GM12875 (cell line): Measurements from ENCODE around the gene SGK1.

Experiments used
- H3K4me3 ChIP-seq: one replicate; pipeline ENCODE4 v1.5.1; 2011; ENCODE audit warnings: low read depth, low read length, control low read depth
- TF ChIP-seq, protein P1 (sequence below): IDR thresholded peaks from 2 replicates; pipeline ENCODE4 v1.5.1; 2011; ENCODE audit warnings: low read depth, mild to moderate bottlenecking, control low read depth, inconsistent platforms, low read length, moderate library complexity, borderline replicate concordance; ENCODE audit not compliant: insufficient read depth

The SGK1 gene

DNA sequence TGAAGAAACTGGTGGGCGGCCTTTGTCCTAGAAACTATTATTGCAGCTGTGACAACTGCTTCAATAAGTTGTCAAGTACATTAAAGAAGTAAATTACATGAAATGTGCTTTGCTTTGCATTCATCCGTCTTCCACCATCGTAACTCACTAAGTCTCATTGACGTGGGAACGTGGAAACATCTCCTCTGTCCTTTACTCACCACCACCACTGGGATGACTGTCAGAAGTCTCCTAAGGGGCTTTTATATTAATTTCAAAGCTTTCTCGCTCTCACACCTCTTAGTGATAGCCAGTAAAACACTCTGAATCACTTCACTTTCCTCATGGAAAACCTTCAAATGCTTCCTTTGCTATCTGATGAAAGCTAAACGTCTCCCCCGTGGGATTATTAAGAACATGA is 153.6 kb downstream of the SGK1 start:
- no peak overlapping the region for H3K4me3 ChIP-seq
- TF ChIP-seq, protein P1, sequence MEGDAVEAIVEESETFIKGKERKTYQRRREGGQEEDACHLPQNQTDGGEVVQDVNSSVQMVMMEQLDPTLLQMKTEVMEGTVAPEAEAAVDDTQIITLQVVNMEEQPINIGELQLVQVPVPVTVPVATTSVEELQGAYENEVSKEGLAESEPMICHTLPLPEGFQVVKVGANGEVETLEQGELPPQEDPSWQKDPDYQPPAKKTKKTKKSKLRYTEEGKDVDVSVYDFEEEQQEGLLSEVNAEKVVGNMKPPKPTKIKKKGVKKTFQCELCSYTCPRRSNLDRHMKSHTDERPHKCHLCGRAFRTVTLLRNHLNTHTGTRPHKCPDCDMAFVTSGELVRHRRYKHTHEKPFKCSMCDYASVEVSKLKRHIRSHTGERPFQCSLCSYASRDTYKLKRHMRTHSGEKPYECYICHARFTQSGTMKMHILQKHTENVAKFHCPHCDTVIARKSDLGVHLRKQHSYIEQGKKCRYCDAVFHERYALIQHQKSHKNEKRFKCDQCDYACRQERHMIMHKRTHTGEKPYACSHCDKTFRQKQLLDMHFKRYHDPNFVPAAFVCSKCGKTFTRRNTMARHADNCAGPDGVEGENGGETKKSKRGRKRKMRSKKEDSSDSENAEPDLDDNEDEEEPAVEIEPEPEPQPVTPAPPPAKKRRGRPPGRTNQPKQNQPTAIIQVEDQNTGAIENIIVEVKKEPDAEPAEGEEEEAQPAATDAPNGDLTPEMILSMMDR = no peak

DNA sequence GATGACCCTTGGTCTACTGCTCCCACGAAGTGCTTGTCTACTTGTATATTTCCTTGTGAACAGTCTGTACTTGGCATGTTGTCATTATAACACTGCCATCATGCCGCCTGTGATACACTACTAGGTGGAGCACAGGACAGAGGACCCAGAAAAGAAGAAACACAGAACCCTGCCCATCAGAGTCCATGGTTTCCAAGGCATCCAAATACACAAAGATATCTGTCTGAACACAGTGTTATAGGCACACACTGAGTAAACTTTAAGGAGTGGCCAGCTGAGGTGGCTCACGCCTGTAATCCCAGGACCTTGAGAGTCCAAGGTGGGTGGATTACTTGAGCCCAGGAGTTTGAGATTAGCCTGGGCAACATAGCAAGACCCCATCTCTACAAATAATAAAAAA is 155.0 kb downstream of the SGK1 start:
- TF ChIP-seq, protein P1 = no peak
- H3K4me3 ChIP-seq = no peak overlapping the region

DNA sequence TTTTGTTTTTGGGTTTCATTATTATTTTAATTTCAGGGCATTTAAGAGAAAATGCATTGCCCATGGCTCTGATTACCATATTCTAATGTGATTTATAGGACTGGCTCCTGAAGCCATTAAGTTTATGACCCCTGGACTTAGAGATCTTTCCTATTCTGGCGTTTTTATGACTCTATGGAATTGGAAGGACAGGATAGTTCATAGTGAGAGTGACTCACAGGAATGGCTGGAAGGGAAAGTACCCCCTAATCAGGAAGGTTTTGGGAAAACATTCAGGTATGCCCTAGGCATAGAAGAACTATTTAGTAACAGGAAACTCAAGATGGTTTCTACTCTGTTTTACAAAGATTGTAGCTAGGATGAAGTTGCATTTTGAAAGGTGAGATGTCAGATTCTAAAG is 156.9 kb downstream of the SGK1 start:
- TF ChIP-seq, protein P1 = no peak
- H3K4me3 ChIP-seq = no peak overlapping the region

DNA sequence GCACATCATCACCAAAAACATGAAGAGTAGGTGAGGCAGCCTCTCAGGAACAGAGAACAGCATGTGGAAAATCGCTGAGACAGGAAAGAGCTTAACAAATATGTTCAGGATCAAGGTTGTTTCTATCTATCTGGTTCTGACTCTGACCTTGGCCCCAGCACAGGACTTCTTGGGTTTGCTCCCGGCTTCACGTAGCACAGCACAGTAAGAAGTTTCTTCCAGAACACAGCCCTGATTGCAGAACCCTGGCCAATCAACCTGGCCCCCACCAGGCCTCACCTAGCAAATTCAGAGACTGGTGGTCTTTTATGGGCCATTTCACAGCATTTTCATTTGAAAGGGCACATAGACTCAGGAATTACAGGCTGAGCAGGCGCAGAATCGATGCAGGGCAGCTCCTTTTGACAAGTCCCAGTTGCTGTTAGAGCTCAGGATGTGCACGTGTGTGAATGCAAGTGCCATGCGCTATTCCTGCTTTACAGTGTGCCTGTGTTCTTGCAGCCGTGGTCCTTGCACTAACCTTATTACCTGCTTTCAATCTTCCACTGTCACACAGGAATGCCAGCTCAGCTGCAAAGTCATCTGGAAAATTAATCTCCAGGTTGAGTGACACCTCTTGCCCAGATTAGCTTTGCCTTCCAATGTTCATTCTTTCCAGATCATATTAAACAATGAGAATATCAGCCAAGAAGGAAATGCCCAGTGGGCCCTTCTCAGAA is 165.0 kb downstream of the SGK1 start:
- H3K4me3 ChIP-seq = no peak overlapping the region
- TF ChIP-seq, protein P1 = no peak

DNA sequence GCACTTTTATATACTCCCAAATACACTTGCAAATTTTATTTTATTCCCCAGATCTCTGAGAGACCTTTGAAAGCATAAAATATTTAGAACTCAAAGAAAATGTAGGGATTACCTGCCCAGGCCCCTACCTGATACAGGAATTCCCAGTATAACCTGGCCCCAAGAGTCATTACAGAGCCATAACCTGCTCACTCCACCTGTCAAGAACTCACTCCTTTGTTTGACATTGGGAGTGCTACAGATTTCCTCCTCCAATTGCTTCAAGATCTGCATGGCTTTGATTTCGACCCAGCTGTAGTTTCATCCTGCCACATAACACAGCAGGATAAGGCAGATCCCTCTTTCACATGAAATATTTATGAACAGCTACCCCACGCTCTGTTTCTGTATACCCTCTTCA is 169.3 kb downstream of the SGK1 start:
- no peak overlapping the region for H3K4me3 ChIP-seq
- TF ChIP-seq, protein P1 = no peak

DNA sequence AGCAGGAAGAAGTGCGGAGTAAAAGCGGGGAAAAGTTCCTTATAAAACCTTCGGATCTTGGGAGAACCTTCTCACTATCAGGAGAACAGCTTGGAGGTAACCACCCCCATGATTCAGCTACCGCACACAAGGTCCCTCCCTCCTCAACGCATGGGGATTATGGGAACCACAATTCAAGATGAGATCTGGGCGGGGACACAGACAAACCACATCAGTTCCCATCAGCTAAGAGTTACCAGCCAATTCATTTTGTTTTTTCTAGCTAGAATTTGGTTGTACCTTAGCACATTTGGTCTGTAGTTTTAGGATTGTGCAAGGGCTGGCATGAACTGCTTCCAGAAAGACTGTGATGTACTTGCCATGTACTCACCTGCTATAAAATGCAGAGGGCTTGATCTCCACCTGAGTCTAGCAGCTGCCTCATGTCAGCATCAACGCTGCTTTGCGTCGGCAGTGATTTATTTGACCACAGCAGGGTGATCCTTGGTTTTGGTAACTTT is 170.8 kb downstream of the SGK1 start:
- TF ChIP-seq, protein P1 = no peak
- no peak overlapping the region for H3K4me3 ChIP-seq

DNA sequence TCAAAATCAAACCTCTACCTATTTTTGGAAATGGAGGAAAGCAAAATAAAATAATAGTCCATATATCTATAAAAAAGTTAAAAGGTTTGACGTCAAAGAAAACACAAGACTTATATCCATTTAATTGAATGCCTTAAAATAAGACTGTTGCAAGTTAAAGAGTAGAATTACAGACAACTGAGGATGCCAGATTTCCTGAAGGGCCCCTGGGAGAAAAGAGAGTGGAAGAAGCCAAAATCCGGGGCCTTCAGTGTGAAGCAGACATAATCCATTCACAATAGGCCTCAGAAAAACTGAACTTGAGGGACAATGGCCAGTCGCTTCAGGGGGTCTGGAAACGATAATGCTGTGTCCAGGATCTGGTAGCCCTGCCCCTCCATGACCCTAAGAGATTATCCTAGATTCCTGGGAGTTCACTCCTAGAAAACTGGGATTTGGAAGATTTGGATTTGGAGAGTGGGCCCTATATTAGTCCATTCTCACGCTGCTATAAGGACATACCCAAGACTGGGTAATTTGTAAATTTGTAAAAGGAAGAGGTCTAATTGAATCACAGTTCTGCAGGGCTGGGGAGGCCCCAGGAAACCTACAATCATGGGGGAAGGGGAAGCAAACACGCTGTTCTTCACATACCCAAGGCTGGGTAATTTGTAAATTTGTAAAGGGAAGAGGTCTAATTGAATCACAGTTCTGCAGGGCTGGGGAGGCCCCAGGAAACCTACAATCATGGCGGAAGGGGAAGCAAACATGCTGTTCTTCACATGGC is 171.5 kb downstream of the SGK1 start:
- TF ChIP-seq, protein P1 = no peak

More for the DNA sequence above, 171.5 kb downstream of the SGK1 start:
- no peak overlapping the region for H3K4me3 ChIP-seq
